Heart right ventricle (tissue), 16 donors: Measurements from ENCODE around the gene IQUB. TPM values are rescaled to one million over a fixed set of nuclear protein-coding genes. Genes with fewer than 3 reads are reported as not detected.
"Not testable (repeated sequence)": the region's sequence is repeated elsewhere in the genome, so short reads cannot be mapped to it uniquely, and the experiment has no call there.

ENCODE experiments used
- ATAC-seq, 8 donors: fragments of 200-7000 bp; cut with Tn5 transposase; one replicate each; pipeline ENCODE4 v1.9.1; 2020; ENCODE audit warnings: mild to moderate bottlenecking in 8 of 8, moderate library complexity in 8 of 8, moderate number of reproducible peaks in 1 of 8
- DNase-seq, 2 donors: peaks; one replicate each; pipeline ENCODE4 v3.0.0-alpha.2; 2020
- H3K27ac ChIP-seq, 10 donors: fragments of 200-600 bp; sonication (generic) in 2 of 10; one replicate each; pipeline versions ENCODE4 v1.5.0 to v1.8.0; 2020 to 2022; ENCODE audit warnings: mild to moderate bottlenecking in 3 of 10
- H3K27me3 ChIP-seq, 7 donors: fragments of 200-600 bp; one replicate each; pipeline ENCODE4 v1.8.0; 2021 to 2022; ENCODE audit warnings: mild to moderate bottlenecking in 2 of 7
- H3K36me3 ChIP-seq, 9 donors: fragments of 200-600 bp; sonication (generic) in 1 of 9; one replicate each; pipeline versions ENCODE4 v1.5.0 to v1.8.0; 2020 to 2022; ENCODE audit warnings: mild to moderate bottlenecking in 2 of 9
- H3K4me1 ChIP-seq, 9 donors: fragments of 200-600 bp; sonication (generic) in 1 of 9; one replicate each; pipeline versions ENCODE4 v1.5.0 to v1.8.0; 2020 to 2022; ENCODE audit warnings: mild to moderate bottlenecking in 4 of 9
- H3K4me3 ChIP-seq, 10 donors: fragments of 200-600 bp; sonication (generic) in 2 of 10; one replicate each; pipeline versions ENCODE4 v1.5.0 to v1.8.0; 2020 to 2022; ENCODE audit warnings: mild to moderate bottlenecking in 7 of 10, moderate library complexity in 2 of 10
- H3K9me3 ChIP-seq, 11 donors: fragments of 200-600 bp in 10 of 11; sonication (generic) in 2 of 11; one replicate each; pipeline versions ENCODE4 v1.5.0 to v1.8.0; 2013 to 2022; ENCODE audit warnings: mild to moderate bottlenecking in 2 of 11, control low read depth in 1 of 11, moderate library complexity in 1 of 11
- WGBS, 2 donors: extraction: QIAGEN DNeasy Blood & Tissue Kit; methylation state at CpG; one replicate each; pipeline ENCODE4 v1.1.7; 2013; ENCODE audit warnings: inconsistent platforms in 1 of 2; 5-methylcytosine and 5-hydroxymethylcytosine counted together
- intact Hi-C, 10 donors: fragments of 100-400 bp; cut with DNase I; formaldehyde crosslinking; loops; one replicate each; pipeline versions ENCODE4 v1.11.1 to v1.14.2; 2022
- polyA plus RNA-seq, 2 donors: library from polyadenylated mRNA; stranded (reverse); fragments of 200-250 nt; gene quantifications; one replicate each; pipeline ENCODE4 v1.2.3, GENCODE V29; 2013
- total RNA-seq, 10 donors: library from RNA; stranded (reverse); fragmentation: NEBNext Ultra II Directional in 3 of 10; extraction: Animal tissue kit (Norgen Biotek cat#: 25700) in 3 of 10; gene quantifications; one replicate each; pipeline versions ENCODE4 v1.2.1 to v1.2.4, GENCODE V29; 2021 to 2023
- TF ChIP-seq, protein P1 (sequence below), 9 donors: fragments of 200-600 bp; sonication (generic) in 2 of 9; IDR thresholded peaks; one replicate each; pipeline versions ENCODE4 v1.5.0 to v1.8.0; 2021 to 2022; ENCODE audit warnings: antibody characterized with exemption in 9 of 9, mild to moderate bottlenecking in 5 of 9, moderate library complexity in 1 of 9
- donor health status: Arrhythmogenic right ventricular cardiomyopathy.
- donor health status: ischemic (EF 13 %, LVEDD 7.1; RV severe dilation, severe dysfunction).
- donor health status: healthy with polysubstance abuse.
- donor health status: DM: no; HTN: yes; CAD: no.
- donor health status: DM: no; HTN: no; CAD: no.
- donor health status: ischemic (EF 25% LVEDD 6.9; RV normal size, moderate dysfunction).
- donor health status: ischemic (EF 25% LVEDD 5.7; RV mildly dilated, moderate dysfunction).
- donor health status: healthy.
- donor health status: DM: yes; HTN: yes; CAD: no.
- donor health status: Ischemic cardiomyopathy.
- donor health status: ischemic (EF 35%, LVEDD 5.7; RV mildly dilated, moderate dysfunction).
- donor health status: nonischemic (EF 11% LVEDD 7.7; RV severe dilation, severe dysfunction).
- donor health status: DM: yes; HTN: yes; CAD: no.
- donor health status: PGD.
- donor health status: ischemic (EF 29% LVEDD 5.4; RV normal size, mild dysfunction).
- donor health status: nonischemic (EF 23%, LVEDD 6.1; RV moderate dilation, normal function).

Gene IQUB
- total and polyA plus RNA-seq, 12 donors, result 0.13 to 0.83 (median 0.51) TPM

DNA sequence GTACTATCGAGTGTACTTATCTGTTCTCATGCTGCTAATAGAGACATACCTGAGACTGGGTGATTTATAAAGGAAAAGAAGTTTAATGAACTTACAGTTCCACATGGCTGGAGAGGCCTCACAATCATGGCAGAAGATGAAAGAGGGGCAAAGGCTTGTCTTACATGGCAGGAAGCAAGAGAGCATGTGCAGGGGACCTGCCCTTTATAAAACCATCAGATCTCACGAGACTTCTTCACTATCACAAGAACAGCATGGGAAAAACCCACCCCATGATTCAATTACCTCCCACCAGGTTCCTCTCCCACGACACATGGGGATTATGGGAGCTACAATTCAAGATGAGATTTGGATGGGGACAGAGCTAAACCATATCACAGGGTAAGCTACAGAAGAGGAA, 18.8 kb upstream of the IQUB start:
- DNase-seq, result no peak
- H3K27me3 ChIP-seq, result no peaks in the 10 kb centered on the region
- intact Hi-C loops, result loop anchor here in 2 of 10 donors (10.0 kb wide), 2 partner anchors 152 to 192 kb away; partner anchors contain the start of gene WASL (in 1 of the 2)
- peaks cover 0 to 64% (median 13%) of the 10 kb centered on the region in 9 donors for H3K36me3 ChIP-seq
- peak overlapping the region in 2 of 10 donors; percentile 7 to 23 for H3K27ac ChIP-seq
- no peak for ATAC-seq
- H3K9me3 ChIP-seq, result peaks cover 0 to 3% (median 0%) of the 10 kb centered on the region in 11 donors
- peaks cover 3 to 69% (median 46%) of the 10 kb centered on the region in 9 donors for H3K4me1 ChIP-seq
- WGBS, 2 donors, result 61 to 74% methylated on average over 3 of the region's 3 CpGs
- H3K4me3 ChIP-seq, result no peak overlapping the region
- TF ChIP-seq, protein P1, sequence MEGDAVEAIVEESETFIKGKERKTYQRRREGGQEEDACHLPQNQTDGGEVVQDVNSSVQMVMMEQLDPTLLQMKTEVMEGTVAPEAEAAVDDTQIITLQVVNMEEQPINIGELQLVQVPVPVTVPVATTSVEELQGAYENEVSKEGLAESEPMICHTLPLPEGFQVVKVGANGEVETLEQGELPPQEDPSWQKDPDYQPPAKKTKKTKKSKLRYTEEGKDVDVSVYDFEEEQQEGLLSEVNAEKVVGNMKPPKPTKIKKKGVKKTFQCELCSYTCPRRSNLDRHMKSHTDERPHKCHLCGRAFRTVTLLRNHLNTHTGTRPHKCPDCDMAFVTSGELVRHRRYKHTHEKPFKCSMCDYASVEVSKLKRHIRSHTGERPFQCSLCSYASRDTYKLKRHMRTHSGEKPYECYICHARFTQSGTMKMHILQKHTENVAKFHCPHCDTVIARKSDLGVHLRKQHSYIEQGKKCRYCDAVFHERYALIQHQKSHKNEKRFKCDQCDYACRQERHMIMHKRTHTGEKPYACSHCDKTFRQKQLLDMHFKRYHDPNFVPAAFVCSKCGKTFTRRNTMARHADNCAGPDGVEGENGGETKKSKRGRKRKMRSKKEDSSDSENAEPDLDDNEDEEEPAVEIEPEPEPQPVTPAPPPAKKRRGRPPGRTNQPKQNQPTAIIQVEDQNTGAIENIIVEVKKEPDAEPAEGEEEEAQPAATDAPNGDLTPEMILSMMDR (IDR thresholded peaks at IDR 0.05), result no peak

DNA sequence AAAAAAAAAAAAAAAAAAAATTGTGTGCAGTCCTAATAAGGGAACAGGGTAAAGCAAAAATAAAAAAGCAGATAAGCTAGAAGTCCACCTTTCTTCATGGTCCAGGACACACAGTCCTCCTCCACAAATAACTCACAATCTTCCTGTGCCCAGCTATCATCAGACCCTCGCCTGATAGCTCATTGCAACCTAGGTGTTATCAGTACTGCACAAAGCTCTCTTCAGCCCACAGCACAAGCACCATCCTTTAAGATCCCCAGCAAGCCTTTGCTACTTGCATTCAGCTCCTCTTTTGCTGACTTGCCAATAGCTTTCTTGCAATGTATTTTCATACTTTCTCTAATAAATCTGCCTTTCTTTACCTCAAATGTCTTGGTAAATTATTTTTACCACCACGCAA, 18.2 kb upstream of the IQUB start:
- Histone ChIP-seq H3K4me1 (peaks cover 3 to 74% (median 46%) of the 10 kb centered on the region in 9 donors), H3K4me3 (no peak overlapping the region), H3K36me3 (peaks cover 0 to 69% (median 13%) of the 10 kb centered on the region in 9 donors), H3K27ac (peak overlapping the region in 2 of 10 donors; percentile 7 to 47), H3K9me3 (peaks cover 0 to 3% (median 0%) of the 10 kb centered on the region in 11 donors), H3K27me3 (no peaks in the 10 kb centered on the region)
- DNase-seq (no peak), ATAC-seq (peak in 3 of 8 donors; percentile 14 to 64 (median 56))
- intact Hi-C loops, result loop anchor here in 2 of 10 donors (10.0 kb wide), 2 partner anchors 152 to 192 kb away; partner anchors contain the start of gene WASL (in 1 of the 2)
- TF ChIP-seq, protein P1 (IDR thresholded peaks at IDR 0.05), result no peak
- 73 to 82% methylated on average over 2 of the region's 2 CpGs for WGBS, 2 donors

DNA sequence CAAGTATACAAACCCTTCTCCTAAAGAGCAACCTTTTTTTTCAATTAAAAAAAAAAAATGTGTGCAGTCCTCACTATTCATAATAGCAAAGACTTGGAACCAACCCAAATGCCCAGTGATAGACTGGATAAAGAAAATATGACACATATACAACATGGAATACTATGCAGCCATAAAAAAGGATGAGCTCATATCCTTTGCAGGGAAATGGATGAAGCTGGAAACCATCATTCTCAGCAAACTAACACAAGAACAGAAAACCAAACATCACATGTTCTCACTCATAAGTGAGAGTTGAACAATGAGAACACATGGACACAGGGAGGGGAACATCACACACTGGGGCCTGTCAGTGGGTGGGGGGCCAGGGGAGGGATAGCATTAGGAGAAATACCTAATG, 17.7 kb upstream of the IQUB start:
- intact Hi-C loops, result loop anchor here in 2 of 10 donors (10.0 kb wide), 2 partner anchors 153 to 193 kb away; partner anchors contain the start of gene WASL (in 1 of the 2)
- not testable (repeated sequence) for H3K9me3 ChIP-seq, H3K4me3 ChIP-seq, DNase-seq, H3K27me3 ChIP-seq, ATAC-seq
- H3K36me3 ChIP-seq, result peaks cover 0 to 75% (median 13%) of the 10 kb centered on the region in 9 donors
- peaks cover 3 to 78% (median 46%) of the 10 kb centered on the region in 9 donors for H3K4me1 ChIP-seq
- peak overlapping the region in 1 of 10 donors; percentile 47 for H3K27ac ChIP-seq

- 87 to 89% methylated on average over 1 of the region's 1 CpG for WGBS, 2 donors
- Histone ChIP-seq H3K27ac (no peak overlapping the region), H3K36me3 (peaks cover 0 to 79% (median 18%) of the 10 kb centered on the region in 9 donors), H3K4me1 (peaks cover 0 to 51% (median 10%) of the 10 kb centered on the region in 9 donors), H3K27me3 (no peaks in the 10 kb centered on the region), H3K9me3 (peaks cover 0 to 3% (median 0%) of the 10 kb centered on the region in 11 donors), H3K4me3 (no peak overlapping the region)
- TF ChIP-seq, protein P1 (IDR thresholded peaks at IDR 0.05), result no peak
- intact Hi-C loops, result no loop called here
- DNase-seq, result no peak
- no peak for ATAC-seq
Observed at GRCh38 chr7:123548406-123548805, 14.0 kb upstream of the IQUB start.

- intact Hi-C loops, result loop anchor here in 5 of 10 donors (5.0 to 10.0 kb wide), 2 partner anchors 48 to 655 kb away; partner anchors contain the start of gene CADPS2 (in 1 of the 5)
- H3K4me3 ChIP-seq, result no peak overlapping the region
- peaks cover 0 to 58% (median under 1%) of the 10 kb centered on the region in 9 donors for H3K36me3 ChIP-seq
- H3K27ac ChIP-seq, result no peak overlapping the region
- peaks cover 0 to 12% (median 5%) of the 10 kb centered on the region in 9 donors for H3K4me1 ChIP-seq
- DNase-seq (no peak), ATAC-seq (no peak)
- WGBS, 2 donors, result 21 to 28% methylated on average over 1 of the region's 1 CpG
- TF ChIP-seq, protein P1 (IDR thresholded peaks at IDR 0.05), result no peak
- no peaks in the 10 kb centered on the region for H3K9me3 ChIP-seq
- no peaks in the 10 kb centered on the region for H3K27me3 ChIP-seq
Observed at GRCh38 chr7:123539871-123540270, 5.5 kb upstream of the IQUB start.
